IPS-18c (cell line): ENCODE measurements around the gene HOXB3.

Experiments
- H3K4me3 ChIP-seq: 2 replicates; pipeline ENCODE4 v1.7.0; 2013; ENCODE audit warnings: low read depth, mild to moderate bottlenecking, low read length, moderate library complexity; ENCODE audit not compliant: insufficient read depth
- H3K9me3 ChIP-seq: one replicate; pipeline ENCODE4 v1.6.1; 2013; ENCODE audit warnings: mild to moderate bottlenecking, low read length, moderate library complexity; ENCODE audit not compliant: control insufficient read depth, insufficient read depth

HOXB3 gene

DNA sequence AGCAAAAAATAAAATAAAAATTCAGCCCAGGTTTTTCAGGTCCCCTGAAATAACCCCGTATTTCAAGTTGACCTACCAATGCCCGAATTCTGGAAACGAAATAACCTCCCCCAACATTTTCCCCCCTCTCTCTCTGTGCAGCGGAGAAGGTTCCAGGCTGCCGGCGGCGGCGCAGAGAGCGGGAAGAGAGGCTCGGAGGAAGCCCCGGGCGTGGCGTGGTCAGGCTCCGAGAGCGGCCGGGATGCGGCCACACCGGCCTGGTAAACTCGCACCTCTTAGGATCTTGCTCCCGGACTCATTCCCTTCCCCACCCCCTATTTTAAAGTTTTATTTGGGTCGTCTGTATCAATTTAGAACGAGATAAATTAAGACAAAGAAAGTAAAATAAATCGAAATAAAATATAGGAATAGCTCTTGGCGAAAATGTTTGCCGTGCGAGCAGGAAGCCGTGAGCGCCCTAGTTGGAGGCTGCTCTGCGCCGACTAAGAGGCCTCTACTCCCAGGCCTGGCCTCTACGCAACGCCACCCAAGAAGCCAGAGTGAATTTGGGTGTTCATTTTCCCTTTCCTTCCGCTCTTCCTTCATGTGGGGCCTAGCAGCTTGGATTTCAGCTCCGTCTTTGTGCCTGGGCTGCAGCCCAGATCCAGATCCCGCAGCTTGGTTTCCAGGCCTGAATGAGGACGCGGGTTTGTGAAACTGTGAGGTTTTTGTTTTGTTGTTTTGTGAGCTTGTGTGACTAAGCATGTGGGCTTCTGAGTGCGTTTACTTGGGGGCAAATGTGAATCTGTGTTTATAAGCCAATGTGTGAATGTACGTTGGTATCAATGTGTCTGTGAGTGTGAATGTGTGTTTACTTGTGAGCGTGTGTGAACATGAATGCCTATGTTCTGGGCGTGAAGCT, 16.2 kb upstream of the HOXB3 start:
- peaks cover 2% of the 10 kb centered on the region for H3K9me3 ChIP-seq
- no peak overlapping the region for H3K4me3 ChIP-seq

DNA sequence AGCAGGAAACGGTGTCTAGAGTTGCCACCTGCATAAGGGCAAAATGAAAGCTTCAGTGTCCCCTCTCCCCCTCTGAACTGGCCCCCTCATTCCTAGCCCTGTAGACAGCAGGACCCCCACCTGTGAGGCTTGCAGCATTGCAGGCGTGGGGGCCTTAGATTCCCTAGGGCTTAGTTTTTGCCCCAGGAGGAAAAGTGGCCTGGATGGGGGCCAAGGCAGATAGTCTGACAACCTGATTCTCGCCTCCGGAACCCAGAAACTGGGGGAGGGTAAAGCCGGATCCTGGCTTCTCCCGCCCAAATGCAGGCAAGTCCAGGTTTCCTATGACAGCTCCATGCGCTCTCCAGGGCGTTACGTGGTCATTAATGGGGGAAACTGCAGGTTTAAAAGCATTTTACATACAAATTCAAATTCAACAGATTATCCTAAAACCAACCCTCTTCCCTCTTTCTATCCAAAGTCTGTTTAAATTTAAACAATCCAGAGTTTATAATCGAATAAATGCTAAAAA, 15.4 kb upstream of the HOXB3 start:
- H3K9me3 ChIP-seq: peaks cover 2% of the 10 kb centered on the region
- H3K4me3 ChIP-seq: no peak overlapping the region

DNA sequence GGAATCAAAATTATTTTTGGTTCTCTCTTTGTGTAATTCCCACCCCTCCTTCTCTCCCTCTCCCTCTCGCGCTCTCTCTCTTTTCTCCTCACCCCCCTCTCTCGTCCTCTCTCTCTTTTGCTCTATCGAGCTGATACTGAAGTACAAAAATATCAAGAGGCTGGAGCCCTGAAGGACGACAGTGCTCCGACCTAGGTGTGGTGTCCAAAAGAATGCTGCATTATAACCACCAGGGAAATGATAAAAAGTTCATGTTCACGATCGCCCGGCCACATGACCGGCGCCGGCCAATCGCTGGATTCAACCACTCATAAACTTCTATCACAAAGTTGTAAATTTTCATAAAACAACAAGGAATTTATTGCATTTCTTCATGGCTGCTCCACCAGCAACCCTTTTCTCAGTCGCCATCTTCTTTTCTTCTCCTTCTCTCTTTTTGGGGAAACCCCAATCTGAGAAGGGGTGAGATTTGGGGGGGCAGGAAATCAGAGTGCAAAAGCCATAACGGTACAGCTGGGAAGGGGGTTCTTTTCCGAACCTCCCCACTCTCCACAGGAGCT, 14.8 kb upstream of the HOXB3 start, which contains the start of gene HOXB6:
HOXB6 (minus strand) TSS at position 217 of the 560 bp plus-strand sequence. CDS start 6,836 bp downstream, outside the sequence.
- no peak within 1 kb of the TSS for H3K4me3 ChIP-seq
- peaks cover 2% of the 10 kb centered on the region for H3K9me3 ChIP-seq

DNA sequence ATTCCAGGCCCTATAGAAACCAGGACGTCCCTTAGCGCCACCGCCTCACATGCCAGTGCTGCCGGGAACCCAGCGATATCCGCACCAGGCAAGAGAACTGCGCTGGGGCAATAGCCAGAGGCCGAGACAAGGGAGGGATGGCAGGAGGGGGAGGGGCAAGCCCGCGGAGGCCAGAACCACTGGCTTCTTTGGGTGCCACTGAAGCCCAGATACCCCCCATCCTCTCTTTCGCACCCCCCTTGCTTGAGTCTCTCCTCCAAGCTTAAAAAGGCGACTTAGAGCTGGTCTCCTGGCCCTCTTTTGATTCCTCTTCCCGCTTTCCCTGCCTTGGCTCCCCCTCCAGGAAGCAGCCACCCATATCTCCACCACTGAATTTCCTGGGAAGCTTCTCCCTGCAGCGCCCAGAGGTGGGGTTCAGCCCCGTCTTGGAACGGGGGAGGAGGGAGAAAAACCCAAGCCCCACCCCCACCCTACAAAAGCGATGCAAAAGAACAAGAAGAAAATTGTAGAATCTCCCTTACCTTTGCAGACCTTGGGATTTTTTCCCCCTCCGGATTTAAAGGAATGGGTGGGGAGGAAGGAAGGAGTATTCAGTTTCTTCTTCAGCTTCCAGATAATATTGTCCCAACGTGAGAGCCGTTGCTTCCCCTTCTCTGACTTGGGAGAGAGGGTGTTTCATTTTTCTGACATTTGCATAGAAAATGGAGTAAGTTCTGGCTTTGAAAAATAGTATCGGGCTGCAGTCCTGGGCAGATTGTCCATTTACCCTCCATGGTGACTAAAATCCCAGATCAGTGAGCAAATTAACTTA, 14.1 kb upstream of the HOXB3 start:
- Histone ChIP-seq H3K4me3 (no peak overlapping the region), H3K9me3 (peaks cover 2% of the 10 kb centered on the region)

DNA sequence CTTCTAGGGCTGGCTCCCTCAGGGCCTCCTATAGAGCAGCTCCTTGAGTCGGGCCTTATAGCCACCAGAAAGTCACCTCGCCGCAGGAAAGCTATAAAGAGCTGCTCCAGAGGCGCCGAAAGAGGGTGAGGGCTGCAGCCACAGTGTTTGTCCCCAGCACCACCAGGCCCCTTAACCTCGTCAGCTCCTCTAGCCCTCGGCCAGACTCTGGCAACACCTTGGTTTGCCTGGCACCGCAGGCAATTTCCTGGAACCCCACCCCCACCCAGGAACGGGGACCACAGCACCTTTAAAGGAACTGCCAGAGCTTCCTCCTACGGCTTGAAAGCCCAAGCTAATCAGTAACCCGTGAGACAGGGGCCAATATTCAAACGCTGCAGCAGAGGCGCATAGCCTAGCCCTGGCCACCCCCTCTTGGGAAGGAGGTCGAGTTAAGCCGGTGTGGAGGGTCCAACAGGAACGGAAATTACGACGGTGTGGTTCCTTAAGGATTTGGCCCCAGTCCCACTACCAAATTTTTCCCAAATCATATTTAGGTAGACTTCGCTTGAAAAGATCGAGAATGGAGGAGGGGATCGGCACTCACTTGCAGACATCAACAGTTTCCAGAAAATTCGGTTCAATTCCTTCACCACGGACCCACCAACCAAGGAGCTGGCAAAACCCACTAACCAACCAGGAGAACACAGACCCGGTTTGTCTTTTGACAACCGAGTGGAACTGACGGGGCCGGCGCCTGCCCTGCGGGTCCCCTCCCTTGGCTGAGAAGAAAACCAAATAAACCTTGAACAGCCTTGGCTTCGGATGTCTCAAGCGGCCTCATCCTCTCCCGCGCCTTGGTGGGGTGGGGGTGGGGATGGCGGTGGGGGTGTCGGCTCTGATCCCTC, 11.7 kb upstream of the HOXB3 start:
- Histone ChIP-seq H3K4me3 (no peak overlapping the region), H3K9me3 (no peaks in the 10 kb centered on the region)

DNA sequence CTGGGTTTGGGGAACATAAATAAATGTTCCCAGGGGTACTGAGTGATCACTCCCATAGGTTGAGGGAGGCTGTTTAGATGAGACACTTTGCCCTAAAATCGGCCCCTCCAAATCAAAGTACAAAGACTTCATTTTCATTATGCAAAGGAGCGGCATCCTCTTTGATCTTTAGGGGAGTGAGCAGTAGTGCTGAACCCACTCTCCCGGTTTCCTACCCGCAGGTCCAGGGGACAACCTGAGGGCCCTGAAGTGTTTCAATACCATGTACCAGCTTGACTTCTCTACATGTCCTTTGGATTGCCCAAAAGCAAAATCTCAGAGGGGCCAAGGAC, 11.1 kb upstream of the HOXB3 start:
- Histone ChIP-seq H3K9me3 (no peaks in the 10 kb centered on the region), H3K4me3 (no peak overlapping the region)

DNA sequence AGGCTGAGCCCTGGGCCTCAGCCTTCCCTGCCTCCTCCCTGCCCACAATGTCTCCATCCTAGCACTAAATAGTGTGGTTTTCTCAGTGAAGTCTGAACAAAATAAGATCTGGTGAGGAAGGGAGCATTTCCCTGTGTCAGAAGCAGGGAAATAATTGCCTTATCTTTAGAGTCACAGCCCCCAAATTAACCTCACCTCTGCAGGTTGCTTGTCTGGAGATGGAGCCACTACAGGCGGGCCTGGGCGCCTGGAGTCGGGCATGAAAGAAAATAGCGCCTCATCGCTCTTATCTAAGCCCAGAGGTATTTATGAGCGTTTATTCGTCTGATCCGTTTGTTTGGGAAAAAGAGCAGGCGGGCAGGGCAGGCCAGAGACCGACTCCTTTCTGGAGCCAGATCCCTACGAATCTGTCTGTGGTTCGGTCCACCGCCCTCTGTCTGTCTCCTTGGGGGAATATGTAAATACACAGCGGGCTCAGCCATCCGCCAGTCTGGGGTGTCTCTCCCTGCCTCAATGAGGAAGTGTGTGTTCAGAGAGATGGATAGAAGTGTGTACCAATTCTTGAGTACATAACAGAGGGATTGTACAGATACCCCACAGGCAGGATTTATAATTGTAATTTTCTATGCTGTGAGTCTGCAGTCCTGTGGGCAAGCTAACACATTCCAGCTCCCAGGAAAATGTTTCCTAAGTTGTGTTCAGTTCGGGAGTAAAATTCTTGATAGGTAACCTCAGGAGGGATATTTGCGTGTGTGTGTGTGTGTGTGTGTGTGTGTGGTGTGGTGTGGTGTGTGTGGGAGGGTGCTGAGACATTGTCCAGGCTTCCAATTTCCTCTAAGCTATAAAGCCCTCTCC, 10.4 kb upstream of the HOXB3 start:
- Histone ChIP-seq H3K4me3 (no peak overlapping the region), H3K9me3 (no peaks in the 10 kb centered on the region)

DNA sequence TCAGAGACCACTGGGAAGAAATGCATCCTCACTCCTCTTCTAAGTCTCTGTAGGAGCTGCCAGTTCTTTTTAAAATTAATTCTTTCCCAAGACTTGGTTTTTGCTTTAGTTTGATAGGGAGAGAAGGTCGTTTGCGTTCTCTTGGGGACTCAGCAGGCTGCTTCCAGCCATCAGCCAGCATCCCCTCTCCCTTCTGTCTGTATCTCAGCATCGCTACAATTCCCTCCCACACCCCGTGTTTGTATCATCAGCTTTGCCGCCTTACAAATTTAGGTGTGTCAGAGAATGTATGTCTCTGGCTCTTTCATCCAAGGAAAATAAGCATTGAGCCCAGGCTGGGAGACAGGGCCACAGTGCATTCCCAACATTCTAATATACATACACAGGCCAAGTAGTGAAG, 9.3 kb upstream of the HOXB3 start:
- H3K4me3 ChIP-seq: no peak overlapping the region
- H3K9me3 ChIP-seq: no peaks in the 10 kb centered on the region

DNA sequence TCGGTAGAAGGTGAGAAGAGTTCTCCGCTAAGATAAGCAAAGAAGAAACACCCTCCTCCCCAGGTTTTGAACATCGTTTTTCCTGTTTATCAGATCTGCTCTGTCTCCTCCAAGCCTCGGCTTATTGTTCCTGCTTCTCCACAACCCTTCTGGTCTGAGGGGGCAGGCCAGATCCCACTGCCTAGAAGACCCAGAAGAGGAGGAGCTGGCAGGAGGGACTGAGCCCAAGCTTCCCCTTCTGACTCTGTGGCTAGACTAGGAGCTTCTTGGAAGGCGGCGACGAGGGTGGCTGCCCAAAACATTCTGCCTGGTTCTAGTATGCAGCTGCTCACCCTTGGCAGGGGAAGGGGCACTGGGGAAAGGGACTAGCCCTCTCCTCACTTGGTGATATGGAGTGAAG, 8.7 kb upstream of the HOXB3 start:
- Histone ChIP-seq H3K9me3 (no peaks in the 10 kb centered on the region), H3K4me3 (no peak overlapping the region)

DNA sequence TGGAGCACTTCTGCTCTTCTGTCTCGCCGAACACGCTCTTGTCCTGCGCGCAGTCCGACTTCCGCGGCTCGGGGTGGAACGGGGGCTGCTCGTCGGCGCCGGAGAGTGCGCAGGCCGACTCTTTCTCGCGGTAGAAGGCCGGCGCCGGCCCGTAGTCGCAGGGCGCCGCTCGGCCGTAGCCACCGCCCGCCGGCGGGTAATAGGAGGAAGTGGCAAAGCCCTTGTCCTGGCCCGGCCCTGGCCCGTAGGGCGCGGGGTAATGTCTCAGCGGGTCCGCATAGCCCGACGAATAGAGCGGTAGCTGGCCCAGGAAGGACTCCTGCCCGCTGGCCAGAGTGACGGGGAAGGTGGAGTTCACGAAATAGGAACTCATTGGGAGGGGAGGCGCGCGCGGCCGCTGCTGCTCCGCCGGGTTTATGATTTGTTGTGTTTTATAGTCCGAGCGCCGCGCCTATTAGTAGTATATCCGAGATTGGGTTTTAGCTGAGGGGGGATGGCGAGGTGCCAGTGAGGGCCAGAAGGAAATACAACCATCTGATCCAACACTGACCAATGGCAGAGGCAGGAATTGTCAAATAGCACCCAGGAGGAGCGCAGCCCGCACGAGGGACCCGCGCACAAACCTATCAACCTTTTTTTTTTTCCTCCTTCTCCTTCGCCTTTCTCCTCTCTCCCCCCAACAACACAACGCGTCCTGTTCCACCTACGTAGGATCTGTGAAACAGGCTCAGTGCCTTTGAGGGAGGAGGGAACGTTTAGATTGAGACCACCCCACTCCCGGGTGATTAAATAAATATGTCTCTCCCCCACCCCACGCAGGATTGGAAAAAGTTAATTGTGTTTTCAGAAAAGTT, 8.0 kb upstream of the HOXB3 start:
- Histone ChIP-seq H3K4me3 (no peak overlapping the region; the same call in 1 of the 2 replicates), H3K9me3 (no peaks in the 10 kb centered on the region)

DNA sequence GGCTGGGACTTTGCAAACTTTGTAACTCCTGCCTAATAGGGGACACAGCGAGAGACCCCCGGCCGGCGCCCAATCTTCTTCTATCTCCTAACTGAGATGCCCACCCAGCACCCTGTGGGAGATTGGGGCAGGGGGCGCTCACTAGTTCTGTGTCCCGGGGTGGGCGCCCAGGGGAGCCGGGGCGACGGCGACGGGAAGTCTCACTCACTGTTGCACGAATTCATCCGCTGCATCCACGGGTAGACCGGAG, 7.4 kb upstream of the HOXB3 start:
- Histone ChIP-seq H3K4me3 (no peak overlapping the region), H3K9me3 (no peaks in the 10 kb centered on the region)

DNA sequence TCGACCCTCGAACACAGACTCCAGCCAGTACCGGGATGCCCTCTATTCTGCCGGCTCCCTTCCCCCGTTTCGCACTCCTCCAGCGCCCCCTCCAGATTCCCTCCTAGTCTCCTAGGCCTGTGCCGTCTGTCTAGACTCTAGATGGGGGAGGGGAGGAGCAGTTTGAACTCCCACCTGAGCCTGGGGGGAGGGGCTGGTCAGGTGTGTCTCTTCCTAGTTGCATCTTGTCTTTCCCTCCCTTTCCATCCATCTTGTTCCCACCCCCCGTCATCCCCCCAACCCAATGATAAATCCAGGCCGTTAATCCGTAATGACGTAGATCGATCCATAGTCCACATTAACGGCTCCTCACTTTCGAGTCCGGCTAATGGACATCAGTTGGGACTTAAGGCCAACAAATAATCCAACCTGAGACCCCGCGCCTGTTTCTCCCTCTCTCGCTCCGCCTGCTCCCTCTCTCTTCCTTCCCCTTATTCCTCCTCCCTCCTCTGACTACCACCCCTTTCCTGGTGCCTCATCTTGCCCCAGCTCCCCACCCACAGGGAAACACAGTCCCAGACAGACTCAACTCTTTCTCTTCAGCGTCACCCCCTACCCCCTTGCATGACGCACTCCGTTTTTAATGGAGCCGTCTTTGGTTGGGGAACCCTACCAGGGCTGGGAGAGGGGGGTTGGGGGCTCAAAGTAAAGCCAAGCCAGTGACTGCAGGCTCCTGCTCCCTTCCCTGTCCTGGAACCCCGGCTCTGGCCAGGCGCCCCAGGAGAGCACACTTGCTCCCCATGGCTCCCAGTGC, 6.9 kb upstream of the HOXB3 start:
- Histone ChIP-seq H3K9me3 (no peaks in the 10 kb centered on the region), H3K4me3 (0 out of 2 replicates have a peak overlapping the region, but pooled peaks have one; percentile 15)

DNA sequence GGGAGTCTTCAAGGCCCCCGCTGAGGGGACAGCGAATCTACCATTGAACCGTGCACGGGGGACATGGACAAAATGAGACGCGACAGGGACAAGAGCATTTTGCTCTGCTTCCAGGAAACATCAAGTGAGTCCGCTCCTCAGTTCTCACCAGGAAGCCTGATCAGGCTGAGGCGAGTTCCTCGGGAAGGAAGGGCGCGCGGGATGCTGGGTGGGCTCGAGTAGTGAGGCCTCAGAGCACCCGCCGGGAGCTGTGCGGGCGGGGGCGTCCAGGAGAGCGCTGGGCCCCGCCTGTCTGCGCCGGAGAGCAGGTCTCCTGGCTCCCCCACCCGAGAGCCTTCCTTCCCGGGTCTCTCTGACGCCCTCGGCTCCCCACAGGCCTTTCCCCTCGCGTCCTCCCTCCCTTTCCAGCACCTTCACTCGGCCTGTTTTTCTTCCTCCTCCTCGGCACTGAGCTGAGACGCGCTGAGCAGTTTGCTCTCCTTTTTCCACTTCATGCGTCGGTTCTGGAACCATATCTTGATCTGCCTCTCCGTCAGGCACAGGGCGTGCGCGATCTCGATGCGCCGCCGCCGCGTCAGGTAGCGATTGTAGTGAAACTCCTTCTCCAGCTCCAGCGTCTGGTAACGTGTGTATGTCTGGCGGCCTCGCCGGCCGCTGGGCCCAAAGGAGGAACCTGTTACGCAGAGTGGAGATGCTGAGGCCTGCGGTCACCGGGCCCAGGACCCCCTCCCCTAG, 6.1 kb upstream of the HOXB3 start:
- Histone ChIP-seq H3K4me3 (0 out of 2 replicates have a peak overlapping the region, but pooled peaks have one; percentile 15), H3K9me3 (no peaks in the 10 kb centered on the region)

DNA sequence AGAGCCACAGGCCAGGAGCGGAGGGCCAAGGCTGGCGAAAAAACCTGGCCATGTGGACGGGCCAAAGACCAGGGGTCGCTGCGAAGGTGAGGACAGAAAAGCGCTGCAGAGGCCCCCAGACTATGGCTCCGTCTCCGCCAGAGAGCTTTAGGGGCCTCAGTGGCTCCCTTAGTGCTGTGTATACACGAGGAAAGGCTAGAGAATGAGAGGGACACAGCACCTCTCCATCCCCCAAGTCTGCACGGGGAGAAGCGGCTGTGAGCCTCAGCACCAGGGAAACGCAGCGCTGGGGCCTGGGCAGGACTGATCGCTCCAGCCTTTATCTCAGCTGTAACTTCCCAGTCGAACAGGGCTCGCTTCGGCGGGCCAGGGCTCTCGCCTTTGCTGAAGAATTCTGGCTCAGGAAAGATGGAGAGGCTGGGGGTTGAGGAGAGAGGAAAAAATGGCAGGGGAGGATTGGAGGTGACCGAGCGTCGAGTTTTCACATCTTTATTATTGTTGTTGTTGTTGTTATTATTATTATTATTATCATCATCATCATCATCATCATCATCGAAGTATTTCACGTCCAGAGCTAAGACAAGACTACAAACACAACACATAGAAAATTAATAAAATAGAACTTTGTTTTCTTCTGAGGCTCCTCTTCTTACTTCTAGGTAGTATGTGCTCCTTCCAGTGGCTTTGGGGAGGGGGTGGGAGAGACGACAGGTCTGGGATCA, 5.4 kb upstream of the HOXB3 start:
- Histone ChIP-seq H3K9me3 (no peaks in the 10 kb centered on the region), H3K4me3 (no peak overlapping the region)
